WTC11 (cell line): ENCODE results near the gene IRS2.

Experiments
- ESRRA ChIP-seq: sonication (generic); formaldehyde crosslinking; IDR thresholded peaks from 2 replicates; pipeline ENCODE4 v1.8.1; 2022; ENCODE audit warnings: mild to moderate bottlenecking, missing genetic modification reagents, borderline replicate concordance
- GTF2I ChIP-seq: fragments of 250-450 bp; sonication (Bioruptor Pico); conservative IDR thresholded peaks from 2 replicates; pipeline ENCODE4 v1.4.0; 2021; ENCODE audit warnings: mild to moderate bottlenecking
- JUN ChIP-seq: sonication (generic); formaldehyde crosslinking; IDR thresholded peaks from 2 replicates; pipeline ENCODE4 v1.8.0; 2023; ENCODE audit warnings: mild to moderate bottlenecking, missing genetic modification reagents
- NR2C2 ChIP-seq: sonication (generic); formaldehyde crosslinking; IDR thresholded peaks from 2 replicates; pipeline ENCODE4 v1.8.0; 2022; ENCODE audit warnings: mild to moderate bottlenecking, missing genetic modification reagents
- SP1 ChIP-seq: sonication (generic); formaldehyde crosslinking; conservative IDR thresholded peaks from 2 replicates; pipeline ENCODE4 v1.8.1; 2022; ENCODE audit warnings: missing genetic modification reagents
- ZNF219 ChIP-seq: sonication (generic); formaldehyde crosslinking; IDR thresholded peaks from 2 replicates; pipeline ENCODE4 v1.8.0; 2023; ENCODE audit warnings: missing genetic modification reagents, mild to moderate bottlenecking, borderline replicate concordance
- TF ChIP-seq, protein P1 (sequence below): sonication (generic); formaldehyde crosslinking; IDR thresholded peaks from 2 replicates; pipeline ENCODE4 v1.8.0; 2023; ENCODE audit warnings: missing genetic modification reagents
- TF ChIP-seq, protein P2 (sequence below): sonication (generic); formaldehyde crosslinking; IDR thresholded peaks from 2 replicates; pipeline ENCODE4 v1.8.1; 2022; ENCODE audit warnings: low read depth, missing genetic modification reagents, borderline replicate concordance
- TF ChIP-seq, protein P3 (sequence below): fragments of 200-600 bp; IDR thresholded peaks from 2 replicates; pipeline ENCODE4 v1.8.0; 2022; ENCODE audit warnings: antibody characterized with exemption
- TF ChIP-seq, protein P4 (sequence below): sonication (generic); formaldehyde crosslinking; IDR thresholded peaks from 2 replicates; pipeline ENCODE4 v1.8.1; 2022; ENCODE audit warnings: mild to moderate bottlenecking, moderate library complexity, missing genetic modification reagents

DNA sequence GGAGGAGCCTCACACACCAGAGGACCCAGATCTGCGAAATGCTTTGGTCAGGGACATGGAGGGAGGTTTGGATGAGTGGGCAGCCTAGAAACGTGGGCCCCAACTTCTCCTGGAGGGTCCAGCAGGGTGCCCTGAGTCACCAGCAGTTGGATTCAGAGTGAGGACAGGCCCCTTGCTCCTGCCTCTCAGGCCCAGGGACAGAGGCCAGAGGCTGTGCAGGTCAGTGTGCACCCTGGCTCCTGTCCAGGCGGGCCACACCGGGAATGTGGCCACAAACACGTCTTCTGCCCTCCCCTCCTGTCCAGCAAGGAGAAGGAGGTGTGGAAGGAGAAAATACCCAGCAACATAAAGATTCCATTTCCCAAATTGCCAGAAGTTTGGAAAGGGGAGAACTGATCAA, 19.4 kb downstream of the IRS2 start:
- TF ChIP-seq, protein P1, sequence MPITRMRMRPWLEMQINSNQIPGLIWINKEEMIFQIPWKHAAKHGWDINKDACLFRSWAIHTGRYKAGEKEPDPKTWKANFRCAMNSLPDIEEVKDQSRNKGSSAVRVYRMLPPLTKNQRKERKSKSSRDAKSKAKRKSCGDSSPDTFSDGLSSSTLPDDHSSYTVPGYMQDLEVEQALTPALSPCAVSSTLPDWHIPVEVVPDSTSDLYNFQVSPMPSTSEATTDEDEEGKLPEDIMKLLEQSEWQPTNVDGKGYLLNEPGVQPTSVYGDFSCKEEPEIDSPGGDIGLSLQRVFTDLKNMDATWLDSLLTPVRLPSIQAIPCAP (CRISPR knock-in tag): no peak
- TF ChIP-seq, protein P2, sequence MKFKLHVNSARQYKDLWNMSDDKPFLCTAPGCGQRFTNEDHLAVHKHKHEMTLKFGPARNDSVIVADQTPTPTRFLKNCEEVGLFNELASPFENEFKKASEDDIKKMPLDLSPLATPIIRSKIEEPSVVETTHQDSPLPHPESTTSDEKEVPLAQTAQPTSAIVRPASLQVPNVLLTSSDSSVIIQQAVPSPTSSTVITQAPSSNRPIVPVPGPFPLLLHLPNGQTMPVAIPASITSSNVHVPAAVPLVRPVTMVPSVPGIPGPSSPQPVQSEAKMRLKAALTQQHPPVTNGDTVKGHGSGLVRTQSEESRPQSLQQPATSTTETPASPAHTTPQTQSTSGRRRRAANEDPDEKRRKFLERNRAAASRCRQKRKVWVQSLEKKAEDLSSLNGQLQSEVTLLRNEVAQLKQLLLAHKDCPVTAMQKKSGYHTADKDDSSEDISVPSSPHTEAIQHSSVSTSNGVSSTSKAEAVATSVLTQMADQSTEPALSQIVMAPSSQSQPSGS (CRISPR knock-in tag): no peak
- no peak for TF ChIP-seq SP1
- no peak for TF ChIP-seq GTF2I (CRISPR knock-in tag)
- TF ChIP-seq, protein P3, sequence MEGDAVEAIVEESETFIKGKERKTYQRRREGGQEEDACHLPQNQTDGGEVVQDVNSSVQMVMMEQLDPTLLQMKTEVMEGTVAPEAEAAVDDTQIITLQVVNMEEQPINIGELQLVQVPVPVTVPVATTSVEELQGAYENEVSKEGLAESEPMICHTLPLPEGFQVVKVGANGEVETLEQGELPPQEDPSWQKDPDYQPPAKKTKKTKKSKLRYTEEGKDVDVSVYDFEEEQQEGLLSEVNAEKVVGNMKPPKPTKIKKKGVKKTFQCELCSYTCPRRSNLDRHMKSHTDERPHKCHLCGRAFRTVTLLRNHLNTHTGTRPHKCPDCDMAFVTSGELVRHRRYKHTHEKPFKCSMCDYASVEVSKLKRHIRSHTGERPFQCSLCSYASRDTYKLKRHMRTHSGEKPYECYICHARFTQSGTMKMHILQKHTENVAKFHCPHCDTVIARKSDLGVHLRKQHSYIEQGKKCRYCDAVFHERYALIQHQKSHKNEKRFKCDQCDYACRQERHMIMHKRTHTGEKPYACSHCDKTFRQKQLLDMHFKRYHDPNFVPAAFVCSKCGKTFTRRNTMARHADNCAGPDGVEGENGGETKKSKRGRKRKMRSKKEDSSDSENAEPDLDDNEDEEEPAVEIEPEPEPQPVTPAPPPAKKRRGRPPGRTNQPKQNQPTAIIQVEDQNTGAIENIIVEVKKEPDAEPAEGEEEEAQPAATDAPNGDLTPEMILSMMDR: no peak
- TF ChIP-seq JUN (CRISPR knock-in tag): no peak
- no peak for TF ChIP-seq ZNF219
- TF ChIP-seq ESRRA: no peak
- TF ChIP-seq, protein P4, sequence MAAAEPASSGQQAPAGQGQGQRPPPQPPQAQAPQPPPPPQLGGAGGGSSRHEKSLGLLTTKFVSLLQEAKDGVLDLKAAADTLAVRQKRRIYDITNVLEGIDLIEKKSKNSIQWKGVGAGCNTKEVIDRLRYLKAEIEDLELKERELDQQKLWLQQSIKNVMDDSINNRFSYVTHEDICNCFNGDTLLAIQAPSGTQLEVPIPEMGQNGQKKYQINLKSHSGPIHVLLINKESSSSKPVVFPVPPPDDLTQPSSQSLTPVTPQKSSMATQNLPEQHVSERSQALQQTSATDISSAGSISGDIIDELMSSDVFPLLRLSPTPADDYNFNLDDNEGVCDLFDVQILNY (CRISPR knock-in tag): no peak
- TF ChIP-seq NR2C2: no peak
